ENCODE results near the gene TMEM81.

Gene TMEM81

DNA sequence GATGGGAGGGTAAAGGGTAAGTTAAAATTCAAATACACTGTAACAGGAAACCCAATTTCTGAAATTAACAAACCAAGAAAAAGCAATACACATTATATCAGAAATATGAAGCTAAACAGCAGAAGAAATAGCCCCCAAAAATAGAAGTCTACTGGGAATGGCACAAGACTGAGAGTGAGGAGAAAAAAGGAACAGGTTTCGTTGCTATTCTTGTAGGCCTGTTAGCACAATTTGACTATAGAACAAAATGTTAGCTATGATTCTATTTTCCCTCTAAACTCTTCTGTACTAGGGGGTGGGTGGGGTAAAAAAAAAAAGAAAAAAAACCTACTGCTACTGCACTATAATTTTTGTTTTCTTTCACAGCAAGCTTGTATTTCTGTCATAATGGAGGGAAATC lies 25.0 kb upstream of the TMEM81 start:
- Histone ChIP-seq H3K36me3 (ENCODE audit: control insufficient read depth, insufficient read depth, low read length) (peaks cover 63% of the 10 kb centered on the region), H3K9me3 (ENCODE audit: control insufficient read depth, insufficient read depth, low read depth, low read length) (no peaks in the 10 kb centered on the region), H3K4me3 (ENCODE audit: low read depth, low read length) (no peak overlapping the region), H3K27ac (ENCODE audit: low read depth, low read length) (no peak overlapping the region), H3K4me1 (ENCODE audit: control insufficient read depth, insufficient read depth, low read length) (no peaks in the 10 kb centered on the region), H3K27me3 (ENCODE audit: control insufficient read depth, insufficient read depth, low read length) (no peaks in the 10 kb centered on the region), H3K9ac (ENCODE audit: low read length) (no peak overlapping the region)

- H3K36me3 ChIP-seq (ENCODE audit: control insufficient read depth, insufficient read depth, low read length): peaks cover 65% of the 10 kb centered on the region
These were observed 24.2 kb upstream of the TMEM81 start for GRCh38 chr1:205108464-205108863.

GRCh38 chr1:205107327-205107726 lies 23.1 kb upstream of the TMEM81 start:
- Histone ChIP-seq H3K9ac (ENCODE audit: low read length) (no peak overlapping the region), H3K36me3 (ENCODE audit: control insufficient read depth, insufficient read depth, low read length) (peaks cover 71% of the 10 kb centered on the region), H3K27me3 (ENCODE audit: control insufficient read depth, insufficient read depth, low read length) (no peaks in the 10 kb centered on the region), H3K4me3 (ENCODE audit: low read depth, low read length) (no peak overlapping the region), H3K4me1 (ENCODE audit: control insufficient read depth, insufficient read depth, low read length) (no peaks in the 10 kb centered on the region), H3K9me3 (ENCODE audit: control insufficient read depth, insufficient read depth, low read depth, low read length) (no peaks in the 10 kb centered on the region), H3K27ac (ENCODE audit: low read depth, low read length) (no peak overlapping the region)

More at GRCh38 chr1:205108464-205108863, 24.2 kb upstream of the TMEM81 start:
- Histone ChIP-seq H3K4me1 (ENCODE audit: control insufficient read depth, insufficient read depth, low read length) (no peaks in the 10 kb centered on the region), H3K27me3 (ENCODE audit: control insufficient read depth, insufficient read depth, low read length) (no peaks in the 10 kb centered on the region), H3K4me3 (ENCODE audit: low read depth, low read length) (no peak overlapping the region), H3K9ac (ENCODE audit: low read length) (no peak overlapping the region), H3K9me3 (ENCODE audit: control insufficient read depth, insufficient read depth, low read depth, low read length) (no peaks in the 10 kb centered on the region), H3K27ac (ENCODE audit: low read depth, low read length) (no peak overlapping the region)

GRCh38 chr1:205102404-205102803 lies 18.1 kb upstream of the TMEM81 start:
- Histone ChIP-seq H3K27ac (ENCODE audit: low read depth, low read length) (no peak overlapping the region), H3K4me1 (ENCODE audit: control insufficient read depth, insufficient read depth, low read length) (no peaks in the 10 kb centered on the region), H3K4me3 (ENCODE audit: low read depth, low read length) (no peak overlapping the region), H3K9ac (ENCODE audit: low read length) (no peak overlapping the region), H3K27me3 (ENCODE audit: control insufficient read depth, insufficient read depth, low read length) (no peaks in the 10 kb centered on the region), H3K36me3 (ENCODE audit: control insufficient read depth, insufficient read depth, low read length) (peaks cover 97% of the 10 kb centered on the region), H3K9me3 (ENCODE audit: control insufficient read depth, insufficient read depth, low read depth, low read length) (no peaks in the 10 kb centered on the region)

DNA sequence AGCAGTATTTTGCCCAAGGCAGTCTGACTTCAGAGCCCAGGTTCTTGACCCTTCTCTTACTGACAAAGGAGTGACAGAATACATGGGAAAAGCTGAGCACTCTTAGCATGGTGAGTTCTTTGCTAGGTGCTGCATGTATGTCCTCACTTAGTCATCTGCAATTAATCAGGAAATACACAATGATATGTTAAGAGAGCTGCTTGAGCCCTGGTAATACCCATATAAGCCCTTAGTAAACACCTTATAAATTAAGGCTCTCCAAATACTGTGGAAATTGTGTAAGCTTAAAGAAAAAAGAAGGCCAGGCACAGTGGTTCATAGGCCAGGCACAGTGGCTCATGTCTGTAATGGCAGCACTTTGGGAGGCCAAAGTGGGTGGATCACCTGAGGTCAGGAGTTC lies 14.0 kb upstream of the TMEM81 start:
- no peaks in the 10 kb centered on the region for H3K27me3 ChIP-seq (ENCODE audit: control insufficient read depth, insufficient read depth, low read length)
- no peak overlapping the region for H3K4me3 ChIP-seq (ENCODE audit: low read depth, low read length)
- no peak overlapping the region for H3K27ac ChIP-seq (ENCODE audit: low read depth, low read length)
- no peaks in the 10 kb centered on the region for H3K9me3 ChIP-seq (ENCODE audit: control insufficient read depth, insufficient read depth, low read depth, low read length)
- no peak overlapping the region for H3K9ac ChIP-seq (ENCODE audit: low read length)
- peaks cover 95% of the 10 kb centered on the region for H3K36me3 ChIP-seq (ENCODE audit: control insufficient read depth, insufficient read depth, low read length)
- H3K4me1 ChIP-seq (ENCODE audit: control insufficient read depth, insufficient read depth, low read length): no peaks in the 10 kb centered on the region

DNA sequence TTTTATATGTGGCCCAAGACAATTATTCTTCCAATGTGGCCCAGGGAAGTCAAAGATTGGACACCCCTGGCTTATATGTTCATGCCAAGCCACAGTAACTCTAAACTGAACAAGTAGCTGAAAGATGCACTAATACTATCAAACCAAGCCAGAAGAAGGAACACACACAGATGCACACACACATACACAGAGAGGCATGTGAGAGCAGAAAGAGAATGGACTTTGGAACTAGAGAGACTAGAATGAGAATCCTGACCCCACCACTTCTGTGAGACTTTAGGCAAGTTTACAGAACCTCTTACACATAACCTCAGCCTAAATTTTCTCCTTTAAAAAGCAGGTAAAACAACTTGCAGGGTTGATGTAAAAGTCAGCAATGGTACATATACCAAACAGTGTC lies 11.2 kb upstream of the TMEM81 start:
- Histone ChIP-seq H3K4me1 (ENCODE audit: control insufficient read depth, insufficient read depth, low read length) (no peaks in the 10 kb centered on the region), H3K4me3 (ENCODE audit: low read depth, low read length) (no peak overlapping the region), H3K9ac (ENCODE audit: low read length) (no peak overlapping the region), H3K9me3 (ENCODE audit: control insufficient read depth, insufficient read depth, low read depth, low read length) (no peaks in the 10 kb centered on the region), H3K36me3 (ENCODE audit: control insufficient read depth, insufficient read depth, low read length) (peaks cover 96% of the 10 kb centered on the region), H3K27me3 (ENCODE audit: control insufficient read depth, insufficient read depth, low read length) (no peaks in the 10 kb centered on the region), H3K27ac (ENCODE audit: low read depth, low read length) (no peak overlapping the region)

GRCh38 chr1:205091043-205091740 lies 6.9 kb upstream of the TMEM81 start:
- H3K27ac ChIP-seq (ENCODE audit: low read depth, low read length): no peak overlapping the region
- no peaks in the 10 kb centered on the region for H3K9me3 ChIP-seq (ENCODE audit: control insufficient read depth, insufficient read depth, low read depth, low read length)
- no peak overlapping the region for H3K9ac ChIP-seq (ENCODE audit: low read length)
- no peaks in the 10 kb centered on the region for H3K4me1 ChIP-seq (ENCODE audit: control insufficient read depth, insufficient read depth, low read length)
- H3K4me3 ChIP-seq (ENCODE audit: low read depth, low read length): no peak overlapping the region
- no peaks in the 10 kb centered on the region for H3K27me3 ChIP-seq (ENCODE audit: control insufficient read depth, insufficient read depth, low read length)
- peaks cover 85% of the 10 kb centered on the region for H3K36me3 ChIP-seq (ENCODE audit: control insufficient read depth, insufficient read depth, low read length)

DNA sequence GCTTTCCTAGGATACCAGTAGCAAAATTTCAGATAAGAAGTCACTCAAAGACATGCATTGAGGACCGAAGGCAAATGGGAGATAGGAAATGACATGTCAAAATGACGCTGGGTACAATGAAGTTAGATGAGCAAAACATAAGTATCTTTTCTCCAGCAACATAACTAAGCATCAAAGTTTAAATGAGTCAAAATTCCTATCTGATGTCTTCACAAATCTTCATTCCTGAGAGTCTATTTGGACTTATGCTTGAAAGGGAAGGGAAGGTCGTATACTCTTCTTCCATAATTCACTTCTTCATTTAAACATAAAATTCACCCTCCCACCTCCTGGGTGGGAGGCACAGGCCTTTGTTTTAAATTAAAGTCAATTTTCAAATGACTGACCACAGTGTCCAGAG lies 4.1 kb upstream of the TMEM81 start:
- Histone ChIP-seq H3K9ac (ENCODE audit: low read length) (no peak overlapping the region), H3K27ac (ENCODE audit: low read depth, low read length) (no peak overlapping the region), H3K36me3 (ENCODE audit: control insufficient read depth, insufficient read depth, low read length) (peaks cover 78% of the 10 kb centered on the region), H3K4me3 (ENCODE audit: low read depth, low read length) (no peak overlapping the region), H3K9me3 (ENCODE audit: control insufficient read depth, insufficient read depth, low read depth, low read length) (no peaks in the 10 kb centered on the region), H3K4me1 (ENCODE audit: control insufficient read depth, insufficient read depth, low read length) (no peaks in the 10 kb centered on the region), H3K27me3 (ENCODE audit: control insufficient read depth, insufficient read depth, low read length) (no peaks in the 10 kb centered on the region)

DNA sequence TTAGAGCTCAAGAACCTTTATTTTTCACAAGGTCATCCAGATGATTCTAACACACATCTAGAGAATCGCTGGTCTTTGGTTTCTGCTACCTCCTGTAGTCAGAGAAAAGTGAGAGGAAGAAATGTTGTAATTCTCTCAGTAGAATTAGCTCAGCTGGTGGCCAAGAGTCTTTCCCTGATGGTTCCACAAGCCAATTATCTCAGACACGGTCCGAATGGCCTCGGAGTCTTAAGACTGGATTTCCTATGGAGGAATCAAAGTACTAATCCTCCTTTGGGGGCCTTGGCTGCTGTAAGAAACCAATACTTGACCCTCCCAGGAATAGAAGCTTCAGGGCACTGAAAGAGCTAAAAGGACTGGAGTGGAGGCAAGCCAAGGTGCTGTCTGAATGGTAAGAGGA lies 1.8 kb downstream of the TMEM81 start:
- H3K9me3 ChIP-seq (ENCODE audit: control insufficient read depth, insufficient read depth, low read depth, low read length): no peaks in the 10 kb centered on the region
- no peak overlapping the region for H3K27ac ChIP-seq (ENCODE audit: low read depth, low read length)
- no peak overlapping the region for H3K4me3 ChIP-seq (ENCODE audit: low read depth, low read length)
- no peak overlapping the region for H3K9ac ChIP-seq (ENCODE audit: low read length)
- H3K4me1 ChIP-seq (ENCODE audit: control insufficient read depth, insufficient read depth, low read length): no peaks in the 10 kb centered on the region
- peaks cover 27% of the 10 kb centered on the region for H3K36me3 ChIP-seq (ENCODE audit: control insufficient read depth, insufficient read depth, low read length)
- H3K27me3 ChIP-seq (ENCODE audit: control insufficient read depth, insufficient read depth, low read length): no peaks in the 10 kb centered on the region

GRCh38 chr1:205077934-205078311 lies 6.3 kb downstream of the TMEM81 start:
- Histone ChIP-seq H3K9me3 (ENCODE audit: control insufficient read depth, insufficient read depth, low read depth, low read length) (no peaks in the 10 kb centered on the region), H3K27me3 (ENCODE audit: control insufficient read depth, insufficient read depth, low read length) (no peaks in the 10 kb centered on the region), H3K36me3 (ENCODE audit: control insufficient read depth, insufficient read depth, low read length) (no peaks in the 10 kb centered on the region), H3K4me1 (ENCODE audit: control insufficient read depth, insufficient read depth, low read length) (no peaks in the 10 kb centered on the region), H3K4me3 (ENCODE audit: low read depth, low read length) (no peak overlapping the region), H3K27ac (ENCODE audit: low read depth, low read length) (no peak overlapping the region), H3K9ac (ENCODE audit: low read length) (no peak overlapping the region)

GRCh38 chr1:205077158-205077933 lies 6.9 kb downstream of the TMEM81 start:
- Histone ChIP-seq H3K27ac (ENCODE audit: low read depth, low read length) (no peak overlapping the region), H3K9ac (ENCODE audit: low read length) (no peak overlapping the region), H3K9me3 (ENCODE audit: control insufficient read depth, insufficient read depth, low read depth, low read length) (no peaks in the 10 kb centered on the region), H3K4me3 (ENCODE audit: low read depth, low read length) (no peak overlapping the region), H3K36me3 (ENCODE audit: control insufficient read depth, insufficient read depth, low read length) (no peaks in the 10 kb centered on the region), H3K27me3 (ENCODE audit: control insufficient read depth, insufficient read depth, low read length) (no peaks in the 10 kb centered on the region), H3K4me1 (ENCODE audit: control insufficient read depth, insufficient read depth, low read length) (no peaks in the 10 kb centered on the region)
